ENCODE data around the gene CSTF1. TPM values are rescaled to one million over a fixed set of nuclear protein-coding genes. Genes with fewer than 3 reads are reported as not detected.
A peak's percentile ranks its signal among the peaks of the same experiment; 100 is the strongest.
"Not testable (repeated sequence)": the region's sequence is repeated elsewhere in the genome, so short reads cannot be mapped to it uniquely, and the experiment has no call there.

The CSTF1 gene
- total RNA-seq, 6 experiments from 2014 or later = 32.1 to 40.5 (median 34.6) TPM

GRCh38 chr20:56386219-56386618, 6.2 kb upstream of the CSTF1 start:
- Mint-ChIP-seq H3K27me3 (ENCODE audit: insufficient read depth) (no peaks in the 10 kb centered on the region; the same call in 1 of the 2 replicates), H3K27ac (no peak overlapping the region; the same call in 1 of the 2 replicates), H3K36me3 (ENCODE audit: low read depth) (peaks cover 37% of the 10 kb centered on the region), H3K4me3 (no peak overlapping the region), H3K4me1 (ENCODE audit: low read depth) (peaks cover 63% of the 10 kb centered on the region), H3K9me3 (no peaks in the 10 kb centered on the region)
- no peak for DNase-seq
- TF ChIP-seq CTCF (IDR thresholded peaks at IDR 0.05) = no peak

- peaks cover 58% of the 10 kb centered on the region for H3K4me1 Mint-ChIP-seq (ENCODE audit: low read depth)
- no peaks in the 10 kb centered on the region for H3K9me3 Mint-ChIP-seq
- peaks cover 38% of the 10 kb centered on the region for H3K36me3 Mint-ChIP-seq (ENCODE audit: low read depth)
- H3K27me3 Mint-ChIP-seq (ENCODE audit: insufficient read depth) = no peaks in the 10 kb centered on the region; the same call in 1 of the 2 replicates
- no peak for DNase-seq
- no peak overlapping the region for H3K4me3 Mint-ChIP-seq
- H3K27ac Mint-ChIP-seq = no peak overlapping the region; the same call in 1 of the 2 replicates
- TF ChIP-seq CTCF (IDR thresholded peaks at IDR 0.05) = no peak
These were observed 3.6 kb upstream of the CSTF1 start for GRCh38 chr20:56388882-56389281.

- H3K9me3 Mint-ChIP-seq = no peaks in the 10 kb centered on the region
- peaks cover 38% of the 10 kb centered on the region for H3K36me3 Mint-ChIP-seq (ENCODE audit: low read depth)
- DNase-seq = no peak
- peaks cover 53% of the 10 kb centered on the region for H3K4me1 Mint-ChIP-seq (ENCODE audit: low read depth)
- no peak overlapping the region; the same call in 1 of the 2 replicates for H3K4me3 Mint-ChIP-seq
- H3K27ac Mint-ChIP-seq = peak overlapping the region; percentile 41
- TF ChIP-seq CTCF (IDR thresholded peaks at IDR 0.05) = no peak
- no peaks in the 10 kb centered on the region; the same call in 1 of the 2 replicates for H3K27me3 Mint-ChIP-seq (ENCODE audit: insufficient read depth)
These were observed 2.6 kb upstream of the CSTF1 start for GRCh38 chr20:56389807-56390206.

GRCh38 chr20:56390396-56390795, 2.0 kb upstream of the CSTF1 start:
- not testable (repeated sequence) for H3K27me3 Mint-ChIP-seq (ENCODE audit: insufficient read depth); H3K4me3 Mint-ChIP-seq; H3K9me3 Mint-ChIP-seq; DNase-seq
- peaks cover 40% of the 10 kb centered on the region for H3K36me3 Mint-ChIP-seq (ENCODE audit: low read depth)
- H3K4me1 Mint-ChIP-seq (ENCODE audit: low read depth) = peaks cover 49% of the 10 kb centered on the region
- 0 out of 2 replicates have a peak overlapping the region, but pooled peaks have one; percentile 41 for H3K27ac Mint-ChIP-seq

GRCh38 chr20:56391037-56391436, 1.4 kb upstream of the CSTF1 start:
- Mint-ChIP-seq H3K27ac (no peak overlapping the region), H3K4me1 (ENCODE audit: low read depth) (peaks cover 44% of the 10 kb centered on the region), H3K36me3 (ENCODE audit: low read depth) (peaks cover 43% of the 10 kb centered on the region), H3K9me3 (no peaks in the 10 kb centered on the region), H3K4me3 (no peak overlapping the region), H3K27me3 (ENCODE audit: insufficient read depth) (no peaks in the 10 kb centered on the region; the same call in 1 of the 2 replicates)
- TF ChIP-seq CTCF (IDR thresholded peaks at IDR 0.05) = no peak
- DNase-seq = no peak

GRCh38 chr20:56391596-56392131, 781 bp upstream of the CSTF1 start:
- Mint-ChIP-seq H3K9me3 (no peaks in the 10 kb centered on the region), H3K4me1 (ENCODE audit: low read depth) (peaks cover 38% of the 10 kb centered on the region), H3K27me3 (ENCODE audit: insufficient read depth) (no peaks in the 10 kb centered on the region; the same call in 1 of the 2 replicates), H3K4me3 (no peak overlapping the region), H3K36me3 (ENCODE audit: low read depth) (peaks cover 39% of the 10 kb centered on the region), H3K27ac (no peak overlapping the region)
- no peak for TF ChIP-seq CTCF (IDR thresholded peaks at IDR 0.05)
- DNase-seq = no peak

Measured in HFFc6 (cell line).